A549 (cell line): ENCODE measurements around the gene ARHGAP32. TPM values are rescaled to one million over a fixed set of nuclear protein-coding genes. Genes with fewer than 3 reads are reported as not detected.

Experiments
- ATAC-seq, 2 experiments: fragments of 200-7000 bp in 1 of 2; fragments of >200 bp in 1 of 2; cut with Nextera tagmentation in 1 of 2; cut with Tn5 transposase in 1 of 2; 3 replicates each; pipeline versions ENCODE4 v1.8.0 to v1.9.1; 2018 to 2020; ENCODE audit warnings: mild to moderate bottlenecking in 1 of 2, moderate library complexity in 1 of 2
- CTCF ChIA-PET: fragments of 300-600 bp; sonication (Branson Sonifier 250); formaldehyde crosslinking; extraction: SDS; loops from one replicate; lab custom pipeline; 2021; ENCODE audit warnings: antibody characterized with exemption, inconsistent platforms; lab: Yijun Ruan, JAX
- POLR2A ChIA-PET: fragments of 350-600 bp; formaldehyde crosslinking; extraction: SDS; loops from one replicate; lab custom pipeline; 2021; ENCODE audit warnings: antibody characterized with exemption, inconsistent platforms; lab: Yijun Ruan, JAX
- DNase-seq, 2 experiments: peaks; one replicate each; pipeline versions ENCODE4 v3.0.0 to v3.0.0-alpha.2; 2011 to 2016; ENCODE audit warnings: low read depth in 1 of 2, low spot score in 1 of 2
- FAIRE-seq: peaks from 2 replicates; lab custom pipeline; 2011; peaks lifted over from hg19 to GRCh38; lab: Jason Lieb, UNC
- H3K27ac ChIP-seq, 2 experiments: fragments of >200 bp; sonication (Bioruptor Twin); formaldehyde crosslinking; 3 replicates each; pipeline ENCODE4 v1.5.1; 2016 to 2017
- H3K4me1 ChIP-seq: fragments of >200 bp; sonication (Bioruptor Twin); formaldehyde crosslinking; 3 replicates; pipeline ENCODE4 v1.6.1; 2016
- H3K4me2 ChIP-seq: fragments of >200 bp; sonication (Bioruptor Twin); formaldehyde crosslinking; 3 replicates; pipeline ENCODE4 v1.6.1; 2016
- H3K4me3 ChIP-seq: fragments of >200 bp; sonication (Bioruptor Twin); formaldehyde crosslinking; 3 replicates; pipeline ENCODE4 v1.5.1; 2016
- H3K9me3 ChIP-seq: fragments of >200 bp; sonication (Bioruptor Twin); formaldehyde crosslinking; 3 replicates; pipeline ENCODE4 v1.6.1; 2016
- BHLHE40 ChIP-seq: IDR thresholded peaks from 2 replicates; pipeline ENCODE4 v1.6.1; 2012; ENCODE audit warnings: low read depth, low read length, inconsistent platforms
- CEBPB ChIP-seq, 2 experiments: fragments of >200 bp in 1 of 2; sonication (Bioruptor Twin) in 1 of 2; formaldehyde crosslinking in 1 of 2; IDR thresholded peaks; 2 replicates each; pipeline ENCODE4 v1.6.1; 2012 to 2016
- EHMT2 ChIP-seq: fragments of 200-600 bp; sonication (generic); IDR thresholded peaks from 2 replicates; pipeline ENCODE4 v1.6.1; 2016; ENCODE audit warnings: antibody characterized with exemption, low read depth, mild to moderate bottlenecking, moderate library complexity
- ESRRA ChIP-seq: fragments of 150-350 bp; IDR thresholded peaks from 2 replicates; pipeline ENCODE4 v1.6.1; 2014; ENCODE audit warnings: mild to moderate bottlenecking, low read length, borderline replicate concordance
- FOSL2 ChIP-seq, 2 experiments: fragments of 450-650 bp in 1 of 2; fragments of >200 bp in 1 of 2; sonication (Bioruptor Twin) in 1 of 2; formaldehyde crosslinking; IDR thresholded peaks; 2 replicates each; pipeline versions ENCODE4 v1.5.0 to v1.6.1; 2016 to 2020; ENCODE audit warnings: mild to moderate bottlenecking in 1 of 2, moderate library complexity in 1 of 2
- HES2 ChIP-seq: fragments of >200 bp; sonication (Bioruptor Twin); formaldehyde crosslinking; IDR thresholded peaks from 2 replicates; pipeline ENCODE4 v1.6.1; 2016
- RAD21 ChIP-seq, 2 experiments: fragments of >200 bp in 1 of 2; sonication (Bioruptor Twin) in 1 of 2; formaldehyde crosslinking in 1 of 2; IDR thresholded peaks in 1 of 2; conservative IDR thresholded peaks in 1 of 2; 2 replicates in 1 of 2; 3 replicates in 1 of 2; pipeline ENCODE4 v1.6.1; 2012 to 2018; ENCODE audit warnings: inconsistent platforms in 1 of 2
- RCOR1 ChIP-seq: fragments of 150-350 bp; IDR thresholded peaks from 2 replicates; pipeline ENCODE4 v1.6.1; 2014; ENCODE audit warnings: antibody characterized with exemption, low read length, low read depth
- RNF2 ChIP-seq: fragments of 200-600 bp; sonication (generic); IDR thresholded peaks from 2 replicates; pipeline ENCODE4 v1.6.1; 2016; ENCODE audit warnings: low read depth, mild to moderate bottlenecking, antibody characterized with exemption, moderate library complexity, borderline replicate concordance
- TFCP2L1 ChIP-seq: fragments of 250-450 bp; sonication (Bioruptor Pico); IDR thresholded peaks from 2 replicates; pipeline ENCODE4 v1.5.0; 2021; ENCODE audit warnings: mild to moderate bottlenecking
- ZNF302 ChIP-seq: fragments of 250-450 bp; sonication (Bioruptor Pico); IDR thresholded peaks from 2 replicates; pipeline ENCODE4 v1.9.0; 2021; ENCODE audit warnings: inconsistent platforms, mild to moderate bottlenecking, moderate library complexity
- WGBS: methylation state at CpG from one replicate; pipeline ENCODE4 v1.1.6; 2017; ENCODE audit errors: missing lambda C conversion rate; 5-methylcytosine and 5-hydroxymethylcytosine counted together
- polyA plus RNA-seq, 4 experiments: library from polyadenylated mRNA; depleted of rRNA in 3 of 4; stranded (reverse); fragments of >200 nt; fragmentation: RNase III in 1 of 4; extraction: RNeasy Plus Mini Kit Qiagen cat#74134 plus additional on column Dnase treatment in 1 of 4; gene quantifications; 2 replicates in 3 of 4; 3 replicates in 1 of 4; pipeline ENCODE4 v1.2.3, GENCODE V29; 2011 to 2017
- small RNA-seq, 6 experiments: library from RNA; depleted of rRNA; stranded (forward); fragments of <200 nt; gene quantifications; one replicate each; pipeline ENCODE3, GENCODE V24; 2012

The ARHGAP32 gene
- polyA plus RNA-seq, 2 of the 4 experiments (the other 2 are of a cell fraction), result 4.4 to 9.0 TPM

GRCh38 chr11:128915149-128915521 is 277.0 kb downstream of the ARHGAP32 start:
- no peak for FAIRE-seq
- H3K4me1 ChIP-seq, result no peaks in the 10 kb centered on the region
- CTCF ChIA-PET, result no interaction called here
- TF ChIP-seq TFCP2L1, result no peak
- no peak for TF ChIP-seq RNF2
- TF ChIP-seq RAD21 (conservative IDR thresholded peaks at IDR 0.05 in 1 of 2, IDR thresholded peaks at IDR 0.05 in 1 of 2), result no peak
- no peak for TF ChIP-seq ESRRA
- TF ChIP-seq ZNF302 (CRISPR knock-in tag), result no peak
- no peak for TF ChIP-seq RCOR1
- TF ChIP-seq HES2, result no peak
- TF ChIP-seq FOSL2 (IDR thresholded peaks at IDR 0.05), result no peak
- no peak for TF ChIP-seq FOSL2 (CRISPR knock-in tag; IDR thresholded peaks at IDR 0.05)
- no peak for TF ChIP-seq BHLHE40
- TF ChIP-seq EHMT2, result no peak
- TF ChIP-seq CEBPB (IDR thresholded peaks at IDR 0.05), result no peak
- TF ChIP-seq, all 56 proteins: peak for 0
- 42% methylated on average over 5 of the region's 6 CpGs for WGBS
- H3K9me3 ChIP-seq, result no peaks in the 10 kb centered on the region
- POLR2A ChIA-PET, result no interaction called here
- H3K4me2 ChIP-seq, result no peak overlapping the region
- no peak overlapping the region for H3K4me3 ChIP-seq
- no peak overlapping the region for H3K27ac ChIP-seq
- DNase-seq (no peak), ATAC-seq (no peak)

Small RNAs within 50 kb of the gene (small RNA-seq; reads per million reads assigned to genes)
- 0 reads per million in 6 experiments for gene RF00019
- gene RNU6-874P, result 0 reads per million in 6 experiments
- 0 reads per million in 6 experiments for gene RNU6-876P

Other genes with a start within 250 kb of the ARHGAP32 start
- 0.08 TPM in 1 of 2 replicates, not detected in the other for gene TP53AIP1, start 249.5 kb downstream of the ARHGAP32 start, polyA plus RNA-seq (2011; rRNA removed)
- 0.03 to 0.11 TPM in 2 of 3 replicates, not detected in the other for gene TP53AIP1, start 249.5 kb downstream of the ARHGAP32 start, polyA plus RNA-seq (2017; fragmentation: RNase III; extraction: RNeasy Plus Mini Kit Qiagen cat#74134 plus additional on column Dnase treatment)
- not detected in 2 replicates for gene BARX2, start 183.5 kb upstream of the ARHGAP32 start, polyA plus RNA-seq (2011; rRNA removed)
- not detected in 3 replicates for gene BARX2, start 183.5 kb upstream of the ARHGAP32 start, polyA plus RNA-seq (2017; fragmentation: RNase III; extraction: RNeasy Plus Mini Kit Qiagen cat#74134 plus additional on column Dnase treatment)